Activated CD8-positive, alpha-beta T cell treated with anti-CD3 and anti-CD28 coated beads, Interleukin-2, amount 10 ng/mL, durations not matched to agents 7 days and 5 days (primary cell): Measurements from ENCODE around the gene ARSD. TPM values are rescaled to one million over a fixed set of nuclear protein-coding genes. Genes with fewer than 3 reads are reported as not detected.
"Not testable (repeated sequence)": the region's sequence is repeated elsewhere in the genome, so short reads cannot be mapped to it uniquely, and the experiment has no call there.

ENCODE experiments used
- ATAC-seq: fragments of 150-1000 bp; cut with Tn5 transposase; one replicate; pipeline ENCODE4 v1.10.0; 2021; ENCODE audit warnings: moderate library complexity
- CTCF ChIA-PET: fragments of 350-600 bp; sonication (Branson Sonifier 250); formaldehyde crosslinking; loops from one replicate; lab custom pipeline; 2021; ENCODE audit warnings: antibody characterized with exemption; lab: Charles Lee
- POLR2A ChIA-PET: fragments of 350-600 bp; sonication (Branson Sonifier 250); formaldehyde crosslinking; loops from one replicate; lab custom pipeline; 2021; ENCODE audit warnings: antibody characterized with exemption; lab: Charles Lee
- DNase-seq: peaks from one replicate; pipeline ENCODE4 v3.0.0-alpha.2; 2020
- H3K27ac Mint-ChIP-seq: one replicate; pipeline ENCODE4 v1.8.0; 2021; ENCODE audit warnings: mild to moderate bottlenecking, mixed read lengths
- H3K27me3 Mint-ChIP-seq: one replicate; pipeline ENCODE4 v1.8.0; 2021; ENCODE audit warnings: low read depth, mixed read lengths
- H3K36me3 Mint-ChIP-seq: one replicate; pipeline ENCODE4 v1.8.0; 2021; ENCODE audit warnings: low read depth, mixed read lengths
- H3K4me1 Mint-ChIP-seq: one replicate; pipeline ENCODE4 v1.8.0; 2021; ENCODE audit warnings: low read depth, mixed read lengths
- H3K4me3 Mint-ChIP-seq: one replicate; pipeline ENCODE4 v1.8.0; 2021; ENCODE audit warnings: mild to moderate bottlenecking, mixed read lengths
- H3K9me3 Mint-ChIP-seq: one replicate; pipeline ENCODE4 v1.8.0; 2022; ENCODE audit warnings: mixed read lengths; ENCODE audit not compliant: insufficient read depth
- total RNA-seq, 2 experiments: library from RNA; stranded (reverse); gene quantifications; one replicate each; pipeline ENCODE4 v1.2.3, GENCODE V29; 2021

ARSD gene
- total RNA-seq, 2 experiments from 2014 or later, result 1.6 to 2.5 TPM

GRCh38 chrX:2926664-2927275 is 2.4 kb downstream of the ARSD start:
- CTCF ChIA-PET, result no interaction called here
- Mint-ChIP-seq H3K9me3 (no peaks in the 10 kb centered on the region), H3K27me3 (peaks cover 4% of the 10 kb centered on the region), H3K27ac (no peak overlapping the region), H3K4me1 (peaks cover 4% of the 10 kb centered on the region), H3K4me3 (no peak overlapping the region), H3K36me3 (no peaks in the 10 kb centered on the region)
- no peak for ATAC-seq
- POLR2A ChIA-PET, result no interaction called here
- DNase-seq, result no peak

GRCh38 chrX:2926255-2926654 is 2.9 kb downstream of the ARSD start:
- POLR2A ChIA-PET, H3K36me3 Mint-ChIP-seq, DNase-seq, H3K9me3 Mint-ChIP-seq, H3K4me3 Mint-ChIP-seq, H3K27me3 Mint-ChIP-seq, ATAC-seq, H3K4me1 Mint-ChIP-seq, CTCF ChIA-PET, H3K27ac Mint-ChIP-seq: not testable (repeated sequence)

GRCh38 chrX:2924151-2924550 is 5.0 kb downstream of the ARSD start:
- ATAC-seq, result no peak
- H3K27ac Mint-ChIP-seq, result no peak overlapping the region
- CTCF ChIA-PET, result no interaction called here
- no peaks in the 10 kb centered on the region for H3K27me3 Mint-ChIP-seq
- no peak for DNase-seq
- no peaks in the 10 kb centered on the region for H3K4me1 Mint-ChIP-seq
- H3K36me3 Mint-ChIP-seq, result no peaks in the 10 kb centered on the region
- H3K9me3 Mint-ChIP-seq, result no peaks in the 10 kb centered on the region
- POLR2A ChIA-PET, result no interaction called here
- no peak overlapping the region for H3K4me3 Mint-ChIP-seq

GRCh38 chrX:2921750-2922149 is 7.4 kb downstream of the ARSD start:
- no peaks in the 10 kb centered on the region for H3K27me3 Mint-ChIP-seq
- no peaks in the 10 kb centered on the region for H3K4me1 Mint-ChIP-seq
- CTCF ChIA-PET, result no interaction called here
- no peaks in the 10 kb centered on the region for H3K9me3 Mint-ChIP-seq
- H3K36me3 Mint-ChIP-seq, result no peaks in the 10 kb centered on the region
- ATAC-seq (no peak), DNase-seq (no peak)
- POLR2A ChIA-PET, result no interaction called here
- no peak overlapping the region for H3K27ac Mint-ChIP-seq
- H3K4me3 Mint-ChIP-seq, result no peak overlapping the region

GRCh38 chrX:2921193-2921592 is 7.9 kb downstream of the ARSD start:
- DNase-seq (no peak), ATAC-seq (no peak)
- no peaks in the 10 kb centered on the region for H3K4me1 Mint-ChIP-seq
- ChIA-PET CTCF (no interaction called here), POLR2A (interaction anchor here (0.6 kb wide), 1 partner anchor 861 kb away, joined by 4 read pairs; no protein-coding TSS in a partner anchor)
- H3K4me3 Mint-ChIP-seq, result no peak overlapping the region
- H3K36me3 Mint-ChIP-seq, result no peaks in the 10 kb centered on the region
- no peaks in the 10 kb centered on the region for H3K27me3 Mint-ChIP-seq
- H3K27ac Mint-ChIP-seq, result no peak overlapping the region
- no peaks in the 10 kb centered on the region for H3K9me3 Mint-ChIP-seq

- POLR2A ChIA-PET, result no interaction called here
- H3K36me3 Mint-ChIP-seq, result no peaks in the 10 kb centered on the region
- H3K4me3 Mint-ChIP-seq, result no peak overlapping the region
- CTCF ChIA-PET, result no interaction called here
- H3K27ac Mint-ChIP-seq, result no peak overlapping the region
- H3K9me3 Mint-ChIP-seq, result no peaks in the 10 kb centered on the region
- ATAC-seq, result no peak
- no peaks in the 10 kb centered on the region for H3K4me1 Mint-ChIP-seq
- DNase-seq, result no peak
- no peaks in the 10 kb centered on the region for H3K27me3 Mint-ChIP-seq
Measured at GRCh38 chrX:2917767-2918166, 11.4 kb downstream of the ARSD start.

GRCh38 chrX:2913118-2913517 is 16.0 kb downstream of the ARSD start:
- POLR2A ChIA-PET, result no interaction called here
- no peaks in the 10 kb centered on the region for H3K36me3 Mint-ChIP-seq
- no peaks in the 10 kb centered on the region for H3K4me1 Mint-ChIP-seq
- H3K27me3 Mint-ChIP-seq, result no peaks in the 10 kb centered on the region
- no peak for ATAC-seq
- H3K9me3 Mint-ChIP-seq, result no peaks in the 10 kb centered on the region
- DNase-seq, result no peak
- H3K4me3 Mint-ChIP-seq, result no peak overlapping the region
- CTCF ChIA-PET, result interaction anchor here (1.0 kb wide), 1 partner anchor 9 kb away, joined by 4 read pairs; no protein-coding TSS in a partner anchor
- no peak overlapping the region for H3K27ac Mint-ChIP-seq

- ChIA-PET POLR2A (no interaction called here), CTCF (no interaction called here)
- Mint-ChIP-seq H3K27me3 (no peaks in the 10 kb centered on the region), H3K9me3 (no peaks in the 10 kb centered on the region), H3K36me3 (no peaks in the 10 kb centered on the region), H3K27ac (no peak overlapping the region), H3K4me3 (no peak overlapping the region), H3K4me1 (no peaks in the 10 kb centered on the region)
- no peak for ATAC-seq
- DNase-seq, result no peak
Measured at GRCh38 chrX:2910109-2910508, 19.0 kb downstream of the ARSD start.

- H3K36me3 Mint-ChIP-seq, result no peaks in the 10 kb centered on the region
- CTCF ChIA-PET, result no interaction called here
- ATAC-seq (no peak), DNase-seq (no peak)
- H3K9me3 Mint-ChIP-seq, result no peaks in the 10 kb centered on the region
- POLR2A ChIA-PET, result no interaction called here
- no peak overlapping the region for H3K27ac Mint-ChIP-seq
- H3K4me1 Mint-ChIP-seq, result no peaks in the 10 kb centered on the region
- no peak overlapping the region for H3K4me3 Mint-ChIP-seq
- H3K27me3 Mint-ChIP-seq, result no peaks in the 10 kb centered on the region
Measured at GRCh38 chrX:2908125-2908685, 20.9 kb downstream of the ARSD start.

GRCh38 chrX:2907295-2907694 is 21.8 kb downstream of the ARSD start:
- H3K27me3 Mint-ChIP-seq, result no peaks in the 10 kb centered on the region
- H3K36me3 Mint-ChIP-seq, result no peaks in the 10 kb centered on the region
- no peaks in the 10 kb centered on the region for H3K4me1 Mint-ChIP-seq
- H3K27ac Mint-ChIP-seq, result no peak overlapping the region
- no peak overlapping the region for H3K4me3 Mint-ChIP-seq
- ATAC-seq (no peak), DNase-seq (no peak)
- CTCF ChIA-PET, result no interaction called here
- peaks cover 3% of the 10 kb centered on the region for H3K9me3 Mint-ChIP-seq
- POLR2A ChIA-PET, result no interaction called here

GRCh38 chrX:2903366-2903765 is 25.8 kb downstream of the ARSD start:
- no peak overlapping the region for H3K27ac Mint-ChIP-seq
- CTCF ChIA-PET, result interaction anchor here (1.3 kb wide), 1 partner anchor 10 kb away, joined by 4 read pairs; no protein-coding TSS in a partner anchor
- no peaks in the 10 kb centered on the region for H3K36me3 Mint-ChIP-seq
- no peak for DNase-seq
- no peak for ATAC-seq
- POLR2A ChIA-PET, result no interaction called here
- H3K4me1 Mint-ChIP-seq, result peaks cover 3% of the 10 kb centered on the region
- no peaks in the 10 kb centered on the region for H3K27me3 Mint-ChIP-seq
- H3K4me3 Mint-ChIP-seq, result no peak overlapping the region
- peaks cover 3% of the 10 kb centered on the region for H3K9me3 Mint-ChIP-seq

- Mint-ChIP-seq H3K27me3 (no peaks in the 10 kb centered on the region), H3K9me3 (peaks cover 3% of the 10 kb centered on the region), H3K27ac (no peak overlapping the region), H3K4me1 (peaks cover 8% of the 10 kb centered on the region), H3K4me3 (no peak overlapping the region), H3K36me3 (no peaks in the 10 kb centered on the region)
- no peak for ATAC-seq
- CTCF ChIA-PET, result no interaction called here
- DNase-seq, result no peak
- POLR2A ChIA-PET, result no interaction called here
Measured at GRCh38 chrX:2902841-2903240, 26.3 kb downstream of the ARSD start.
